HG02588 (cell line): ENCODE data around the gene CAPZB.
A peak's percentile ranks its signal among the peaks of the same experiment; 100 is the strongest.
"Not testable (repeated sequence)": the region's sequence is repeated elsewhere in the genome, so short reads cannot be mapped to it uniquely, and the experiment has no call there.

Experiments
- ATAC-seq: cut with Tn5 transposase; IDR thresholded peaks from one replicate; pipeline ENCODE4 v1.9.1; 2021; ENCODE audit warnings: mild to moderate bottlenecking, moderate library complexity; ENCODE audit not compliant: unreplicated experiment

The CAPZB gene

DNA sequence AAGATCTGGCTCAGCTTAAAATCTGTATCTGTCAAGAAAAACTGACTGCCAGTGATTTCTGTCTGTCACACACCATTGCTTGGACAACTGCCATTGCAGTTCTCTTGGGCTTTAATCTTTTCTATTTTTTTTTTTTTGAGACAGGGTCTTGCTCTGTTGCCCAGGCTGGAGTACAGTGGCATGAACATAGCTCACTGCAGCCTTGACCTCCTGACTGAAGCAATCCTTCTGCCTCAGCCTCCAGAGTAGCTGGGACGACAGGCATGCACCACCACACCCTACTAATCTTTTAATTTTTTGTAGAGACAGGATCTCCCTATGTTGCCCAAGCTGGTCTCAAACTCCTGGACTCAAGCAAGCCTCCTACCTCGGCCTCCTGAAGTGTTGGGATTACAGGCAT lies 14.5 kb upstream of the CAPZB start:
- not testable (repeated sequence) for ATAC-seq

DNA sequence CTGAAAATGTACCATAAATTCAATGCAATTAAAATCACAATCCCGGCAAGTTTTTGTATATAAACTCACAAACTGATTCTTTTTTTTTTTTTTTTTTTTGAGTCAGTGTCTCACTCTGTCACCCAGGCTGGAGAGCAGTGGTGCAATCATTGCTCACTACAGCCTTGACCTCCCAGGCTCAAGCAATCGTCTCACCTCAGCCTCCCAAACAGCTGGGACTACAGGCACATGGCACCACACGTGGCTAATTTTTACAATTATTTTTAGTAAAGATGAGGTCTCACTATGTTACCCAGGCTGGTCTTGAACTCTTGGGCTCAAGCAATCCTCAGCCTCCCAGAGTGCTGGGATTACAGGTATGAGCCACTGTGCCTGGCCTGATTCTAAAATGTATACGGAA lies 12.1 kb upstream of the CAPZB start:
- not testable (repeated sequence) for ATAC-seq

DNA sequence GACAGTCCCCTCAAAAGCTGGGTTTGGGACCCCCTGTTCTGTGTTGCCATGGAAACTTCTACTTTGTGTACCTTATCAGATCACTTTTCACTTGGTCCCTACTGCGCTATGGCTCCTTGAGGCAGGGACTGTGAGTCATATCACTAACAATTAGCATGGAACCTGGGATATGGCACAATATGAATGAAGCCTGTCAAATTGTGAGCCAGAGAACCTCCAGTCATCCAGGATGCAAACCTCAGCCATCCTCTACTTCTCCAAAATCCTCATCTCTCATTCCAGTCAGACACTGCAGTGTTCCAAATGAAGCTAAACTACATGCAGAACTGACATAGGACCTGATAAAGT lies 11.2 kb upstream of the CAPZB start:
- ATAC-seq, result no peak

DNA sequence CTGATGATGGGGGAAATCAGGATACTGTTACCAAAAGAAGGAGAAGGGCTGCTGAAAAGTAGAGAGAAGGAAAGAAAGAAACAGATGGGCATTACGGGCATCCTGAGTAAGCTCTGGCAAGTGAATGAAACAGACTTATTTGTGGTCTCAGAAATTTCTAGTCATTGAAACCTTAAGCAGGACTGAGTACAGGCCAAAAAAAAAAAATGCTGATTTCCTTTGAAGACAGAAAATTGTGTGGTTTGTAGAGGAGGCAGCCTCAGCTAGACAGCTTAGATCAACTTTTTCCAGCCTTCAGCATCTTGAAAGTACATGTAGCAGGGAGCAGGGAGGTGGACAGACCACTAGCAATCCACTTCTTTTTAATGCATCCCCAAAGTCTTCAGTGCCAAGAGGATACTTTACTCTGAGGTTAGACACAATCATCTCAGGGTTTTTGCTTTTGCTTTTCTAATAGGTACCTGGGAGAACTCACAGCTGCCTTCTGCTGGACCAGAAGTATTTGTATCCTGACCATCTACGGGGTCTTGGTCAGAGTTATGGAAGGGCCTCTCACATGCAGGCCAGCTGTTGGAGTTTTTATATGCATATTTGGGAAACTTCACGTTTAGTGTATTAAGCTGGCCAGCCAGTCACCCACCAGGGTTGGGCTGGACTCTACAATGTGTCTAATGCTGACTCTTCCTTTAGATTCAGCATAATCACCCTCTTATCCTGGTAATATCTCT lies 10.6 kb upstream of the CAPZB start:
- no peak for ATAC-seq

DNA sequence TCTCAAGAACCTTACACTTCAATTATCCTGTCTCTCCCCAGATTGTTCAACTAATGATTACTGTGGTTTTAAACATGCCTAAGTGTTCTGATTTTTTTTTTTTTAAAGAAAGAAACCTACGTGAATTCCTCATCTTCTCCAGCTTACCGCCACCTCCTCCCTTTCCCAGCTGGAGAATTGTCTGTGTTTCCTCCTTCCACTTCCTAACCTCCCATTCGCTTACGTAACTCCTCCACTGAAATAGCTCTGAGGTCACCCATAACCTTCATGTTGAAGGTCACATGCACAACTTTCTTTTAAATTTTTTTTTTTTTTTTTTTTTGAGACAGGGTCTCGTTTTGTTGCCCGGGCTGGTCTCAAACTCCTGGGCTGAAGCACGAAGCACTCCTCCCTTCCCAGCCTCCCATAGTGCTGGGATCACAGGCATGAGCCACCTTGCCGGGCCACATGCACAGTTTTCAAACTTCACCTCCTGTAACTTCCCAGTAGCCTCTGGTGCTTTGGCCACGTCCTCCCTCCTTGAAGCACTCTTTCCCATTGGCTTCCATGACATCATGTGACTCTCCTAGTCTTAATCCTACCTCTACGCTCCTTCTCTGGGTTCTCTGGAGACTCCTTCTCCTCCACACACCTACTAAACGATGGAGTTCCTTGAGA lies 9.8 kb upstream of the CAPZB start:
- no peak for ATAC-seq

DNA sequence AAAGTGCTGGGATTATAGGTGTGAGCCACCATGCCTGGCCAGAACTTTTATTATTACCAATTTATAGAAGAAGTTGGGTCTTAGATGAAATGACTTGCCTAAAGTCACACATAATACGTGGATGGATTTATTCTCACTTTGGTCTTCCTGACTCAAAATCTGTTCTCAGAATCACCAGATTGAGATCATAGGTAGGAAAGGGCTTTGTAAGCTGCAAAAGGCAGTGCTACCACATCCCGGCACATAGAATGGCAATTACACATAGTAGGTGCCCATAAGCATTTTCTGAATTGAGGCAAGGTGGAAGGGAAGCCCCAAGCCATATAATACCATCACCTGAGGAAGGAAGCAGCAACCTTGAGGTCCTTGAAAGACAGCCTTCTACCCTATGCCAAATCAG lies 8.2 kb upstream of the CAPZB start:
- no peak for ATAC-seq

DNA sequence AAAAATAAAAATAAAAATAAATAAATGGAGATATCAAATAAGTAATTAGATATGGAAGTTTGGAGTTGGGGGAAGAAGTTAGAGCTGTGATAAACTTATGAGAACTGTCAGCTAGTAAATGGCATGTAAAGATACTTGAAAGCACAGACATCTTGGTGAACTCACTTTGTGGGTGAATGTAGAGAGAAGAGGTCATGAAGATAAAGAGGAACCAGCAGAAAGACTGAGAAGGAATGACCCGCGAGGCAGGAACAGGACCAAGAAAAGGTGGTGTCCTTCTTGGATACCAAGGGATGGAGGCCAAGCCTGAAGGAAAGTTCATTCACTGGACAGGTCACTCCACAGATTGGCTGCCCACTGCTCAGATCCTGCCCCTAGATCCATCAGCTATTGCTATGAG lies 4.7 kb upstream of the CAPZB start:
- ATAC-seq, result no peak

DNA sequence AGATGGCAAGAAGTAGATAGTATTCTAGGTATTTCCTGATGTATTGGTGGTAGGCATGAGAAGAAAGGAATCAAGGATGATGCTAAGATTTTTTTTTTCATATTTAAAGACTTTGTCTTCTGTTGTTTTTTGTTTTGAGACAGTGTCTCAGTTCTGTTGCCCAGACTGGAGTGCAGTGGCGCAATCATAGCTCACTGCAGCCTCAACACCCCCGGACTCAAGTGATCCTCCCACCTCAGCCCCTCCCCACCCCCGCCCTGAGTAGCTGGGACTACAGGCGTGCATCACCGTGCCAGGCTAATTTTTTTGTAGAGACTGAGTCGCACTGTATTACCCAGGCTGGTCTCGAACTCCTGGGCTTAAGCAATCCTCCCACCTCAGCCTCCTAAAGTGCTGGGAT lies 2.8 kb upstream of the CAPZB start:
- no peak for ATAC-seq

DNA sequence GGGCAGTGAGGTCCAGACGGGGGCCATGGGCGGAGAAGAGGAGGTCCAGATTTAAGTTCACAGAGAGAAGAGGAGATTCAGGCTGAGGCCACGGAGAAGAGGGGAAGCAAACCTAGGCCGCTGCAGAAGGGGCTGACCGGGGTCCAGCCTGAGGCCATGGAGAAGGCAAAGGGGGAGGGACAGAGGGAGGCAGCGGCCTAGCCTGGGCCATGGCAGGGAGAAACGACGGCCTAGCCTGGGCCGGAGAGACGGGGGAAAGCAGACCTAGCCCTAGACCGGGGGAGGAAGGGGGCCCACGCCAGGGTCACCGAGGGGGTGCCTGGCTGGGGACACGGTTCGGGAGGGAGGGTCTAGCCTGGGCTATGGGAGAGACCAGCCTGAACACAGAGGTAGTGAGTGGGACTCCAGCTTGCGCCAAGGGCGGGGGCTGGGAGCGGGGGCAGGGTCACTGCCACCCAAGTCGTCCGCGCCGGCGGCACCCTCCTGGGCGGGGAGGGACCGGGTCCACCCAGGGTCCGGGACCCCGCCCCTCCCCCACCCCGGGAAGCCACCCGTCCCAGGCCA lies 459 bp downstream of the CAPZB start:
- peak; percentile 12 for ATAC-seq

DNA sequence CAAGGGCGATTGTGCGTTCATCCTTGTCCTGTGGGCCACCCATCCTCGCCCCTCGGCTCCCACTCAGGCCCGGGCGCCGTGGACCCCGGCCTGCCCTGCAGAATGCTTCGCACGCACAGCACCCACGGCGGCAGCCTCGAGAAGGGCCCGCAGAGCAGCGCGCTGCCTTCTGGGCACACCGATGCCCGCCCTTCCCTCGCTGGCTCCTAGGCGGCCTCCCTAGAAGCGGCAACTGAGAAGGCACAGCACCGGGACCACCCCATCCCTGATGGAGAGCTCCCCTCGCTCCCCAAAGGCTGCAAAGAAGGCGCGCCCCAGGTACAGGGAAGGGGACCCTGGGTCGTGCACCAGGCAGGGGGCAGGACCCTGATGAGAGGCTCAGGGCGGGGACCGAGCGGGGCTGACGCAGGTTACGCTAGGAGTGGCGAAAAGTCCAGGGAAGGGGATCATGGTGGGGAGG lies 971 bp downstream of the CAPZB start:
- ATAC-seq, result no peak

DNA sequence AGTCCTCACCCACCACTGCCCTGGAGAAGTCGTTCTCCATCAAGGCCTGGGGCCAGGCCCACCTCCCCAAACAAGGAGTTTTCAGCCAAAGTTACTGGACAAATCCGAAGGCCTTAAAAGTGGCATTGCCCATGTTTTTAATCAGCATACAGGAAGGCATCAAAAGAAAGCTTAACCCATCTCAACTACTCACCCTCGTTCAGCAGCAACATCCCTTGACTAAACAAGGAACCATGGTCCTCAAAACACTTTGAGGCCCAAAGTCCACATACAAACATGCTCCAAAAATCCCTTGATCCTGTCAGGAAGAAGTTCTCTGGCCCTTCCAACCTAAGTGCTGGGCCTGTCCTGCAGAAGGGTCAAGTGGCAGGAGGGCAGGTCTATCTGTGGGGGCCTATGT lies 1.6 kb downstream of the CAPZB start:
- no peak for ATAC-seq

DNA sequence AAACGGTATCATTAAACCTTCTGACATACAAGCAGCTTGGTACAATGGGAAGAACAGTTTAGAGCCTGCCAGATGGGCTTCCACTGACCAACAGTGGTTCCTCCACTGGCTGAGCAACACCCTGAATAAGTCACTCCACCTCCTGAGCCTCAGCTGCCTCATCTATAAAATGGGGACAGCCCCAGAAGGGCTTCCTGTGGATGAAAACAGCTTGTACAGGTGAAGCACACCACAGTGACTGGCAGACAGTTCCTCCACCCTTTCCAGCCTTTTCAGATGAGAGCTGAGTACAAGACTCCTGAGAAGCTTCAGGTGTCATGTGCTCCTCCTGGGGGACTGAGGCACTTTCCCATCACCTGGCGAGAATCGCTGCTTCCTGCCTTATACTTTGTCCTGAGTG lies 2.1 kb downstream of the CAPZB start:
- ATAC-seq, result no peak

DNA sequence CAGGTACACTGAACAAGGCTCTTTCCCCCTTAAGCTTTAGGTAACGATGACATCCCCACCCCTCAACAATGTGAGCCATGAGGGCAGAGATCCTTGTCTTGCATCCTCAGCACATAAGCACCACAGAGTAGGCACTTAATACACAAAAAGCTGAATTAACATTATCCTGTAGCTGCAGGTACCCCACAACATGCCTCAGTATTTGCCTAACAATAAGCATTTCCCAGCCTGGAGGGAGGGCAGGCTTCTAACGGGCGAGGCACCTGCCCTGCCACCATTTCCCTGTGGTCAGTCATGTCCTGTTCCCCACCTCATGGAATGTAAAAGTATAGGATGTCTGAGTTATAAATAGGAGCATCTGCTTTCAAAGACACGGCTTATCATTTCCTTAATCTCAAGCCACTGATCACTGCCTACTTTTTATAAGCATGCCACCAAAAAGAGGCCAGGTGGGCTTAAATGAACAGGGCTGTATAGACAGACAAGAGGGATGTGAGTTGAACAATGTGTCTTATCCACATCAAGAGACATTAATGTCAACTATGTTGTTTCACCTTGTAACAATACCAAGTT lies 3.4 kb downstream of the CAPZB start:
- no peak for ATAC-seq

DNA sequence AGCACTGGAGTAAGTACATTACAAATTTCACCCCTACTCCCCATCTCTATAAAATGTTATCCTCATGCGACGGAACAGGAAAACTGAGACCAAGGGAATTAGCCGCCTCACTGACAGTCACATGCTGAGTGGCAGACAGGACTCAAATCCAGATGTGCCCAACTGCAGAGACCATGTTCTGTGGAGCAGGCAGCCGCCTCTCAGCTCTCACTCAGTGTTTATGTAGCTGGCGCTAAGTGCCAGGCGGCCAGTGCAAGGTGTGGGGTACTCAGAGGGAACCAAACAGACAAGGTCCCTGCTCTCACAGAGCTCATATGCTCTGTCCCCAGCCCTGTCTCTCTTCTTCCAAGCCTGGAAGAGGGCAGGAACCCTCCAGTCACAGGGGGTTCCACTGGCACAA lies 5.1 kb downstream of the CAPZB start:
- ATAC-seq, result no peak

DNA sequence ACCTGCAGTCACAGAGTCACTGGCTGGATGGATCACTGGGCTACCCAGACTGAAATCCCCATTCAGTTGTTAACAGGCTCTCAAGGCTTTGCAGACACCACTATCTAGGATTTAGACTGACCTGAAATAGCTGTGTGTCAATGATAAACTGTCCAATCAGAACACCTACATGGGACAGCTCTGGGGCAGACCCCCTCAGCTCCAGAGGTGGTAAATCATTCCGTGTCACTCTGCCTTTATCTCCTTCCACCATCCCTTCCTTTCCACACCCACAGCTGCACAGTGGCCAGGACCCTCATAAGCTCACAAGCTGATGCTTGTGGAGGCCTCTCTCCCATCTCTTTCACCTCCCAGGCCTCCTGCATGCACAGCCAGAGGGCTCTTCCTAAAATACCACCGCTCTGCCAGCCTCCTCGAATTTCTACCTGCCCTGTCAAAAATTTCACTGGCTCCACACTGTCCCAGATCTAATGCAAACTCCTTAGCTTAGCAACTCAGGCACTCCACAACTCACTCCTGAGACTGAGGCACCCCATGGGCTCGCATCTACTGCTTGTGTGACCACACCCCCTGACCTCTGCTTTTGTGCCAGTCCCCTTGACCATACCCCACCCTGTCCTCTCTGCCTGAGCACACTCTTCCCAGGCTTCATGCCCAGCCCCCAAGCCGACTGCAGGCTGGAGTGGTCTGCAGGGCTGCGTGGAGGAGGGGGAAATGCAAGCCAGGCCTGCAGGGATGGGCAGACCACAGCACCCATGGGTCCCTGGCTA lies 5.8 kb downstream of the CAPZB start:
- no peak for ATAC-seq

DNA sequence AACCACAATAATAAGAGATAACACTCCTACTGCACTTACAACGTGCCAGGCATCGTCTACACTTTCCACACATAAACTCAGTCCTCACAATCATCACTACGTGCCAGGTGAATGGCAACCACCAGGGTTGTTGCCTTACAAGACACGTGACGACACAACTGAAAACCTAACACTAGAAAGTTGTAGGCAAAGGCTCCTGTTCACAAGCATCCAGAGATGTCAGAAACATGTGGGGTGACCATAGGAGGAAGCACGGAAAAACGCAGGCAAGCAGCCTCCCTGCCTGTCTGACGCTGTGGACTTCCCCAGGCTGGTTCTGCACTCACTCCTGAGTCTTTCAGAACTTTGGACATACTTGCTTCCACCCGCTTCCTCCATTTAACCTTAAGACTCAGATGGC lies 7.0 kb downstream of the CAPZB start:
- ATAC-seq, result no peak

DNA sequence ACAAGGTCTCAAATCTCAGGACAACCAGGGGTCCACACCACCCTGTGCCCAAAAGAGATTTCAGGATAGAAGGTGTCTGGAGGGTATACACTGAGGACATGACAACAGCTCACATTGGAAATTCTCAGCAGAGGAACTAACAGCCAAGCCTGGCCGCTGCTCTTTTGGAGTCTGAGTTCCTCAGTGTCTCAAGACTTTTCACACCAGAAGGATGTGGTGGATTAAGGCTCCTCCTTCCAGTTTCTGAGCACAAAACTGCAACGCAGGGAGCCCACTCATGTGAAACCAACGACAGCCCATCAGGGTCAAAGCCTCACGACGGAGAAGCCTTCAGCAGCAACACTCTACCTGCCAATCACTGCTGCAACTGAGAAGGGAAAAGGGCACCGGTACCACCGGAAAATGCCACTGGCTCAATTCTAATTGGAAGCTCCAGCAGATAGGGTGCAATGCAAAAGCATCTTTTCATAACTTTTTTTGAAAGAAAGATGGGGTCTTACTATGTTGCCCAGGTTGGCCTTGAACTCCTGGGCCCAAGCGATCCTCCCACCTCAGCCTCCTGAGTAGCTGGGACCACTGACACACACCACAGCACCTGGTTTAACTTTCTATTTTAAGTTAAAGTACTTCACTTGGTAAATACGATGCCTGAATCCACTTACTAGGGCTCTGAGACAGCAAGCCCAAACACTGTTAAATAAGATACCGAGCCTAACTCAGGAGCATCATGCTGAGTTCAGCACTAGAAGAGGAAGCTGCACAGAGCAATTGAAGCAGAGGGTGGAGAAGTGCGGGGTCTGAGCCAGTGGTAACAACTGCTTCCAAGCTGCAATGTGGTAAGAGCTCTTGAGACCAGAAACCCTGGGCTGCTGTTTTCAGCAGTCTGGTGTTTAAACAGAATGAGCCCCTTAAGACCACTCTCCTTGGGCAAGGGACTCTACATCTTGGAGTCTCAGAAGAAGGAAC lies 7.8 kb downstream of the CAPZB start:
- ATAC-seq, result no peak

DNA sequence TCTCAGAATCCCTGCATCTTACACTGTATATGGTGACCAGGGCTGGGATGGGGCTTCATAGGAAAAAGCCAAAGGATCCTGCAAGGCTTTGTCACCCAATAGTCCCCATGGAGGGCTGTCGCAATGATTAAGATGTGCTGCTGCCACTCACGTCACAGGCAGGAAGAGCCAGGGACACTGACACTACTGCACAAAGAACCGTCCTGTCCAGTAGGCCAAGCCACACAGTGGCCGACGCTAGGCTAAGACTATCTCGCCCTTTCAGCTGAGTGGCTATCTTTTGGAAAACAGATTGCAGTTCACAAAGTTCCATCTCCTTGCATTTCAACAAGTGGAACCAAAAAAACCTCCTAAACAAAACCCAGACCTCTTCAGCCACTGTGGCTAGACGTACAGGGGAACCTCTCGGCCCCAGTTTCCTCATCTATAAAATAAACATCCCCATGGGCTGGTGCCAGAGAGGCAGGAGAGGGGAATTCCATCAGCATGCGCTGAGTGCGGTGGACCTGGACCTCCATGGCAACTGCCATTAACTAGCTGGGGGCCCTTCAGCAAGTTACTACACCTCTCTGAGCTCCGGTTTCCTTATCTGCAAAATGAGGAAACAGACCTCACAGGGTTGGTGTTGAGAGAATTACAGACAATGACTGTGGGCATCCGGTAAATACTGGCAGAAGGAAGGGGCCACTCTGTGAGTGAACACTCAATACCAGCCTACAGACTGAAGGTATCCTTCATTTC lies 8.7 kb downstream of the CAPZB start:
- ATAC-seq, result no peak

DNA sequence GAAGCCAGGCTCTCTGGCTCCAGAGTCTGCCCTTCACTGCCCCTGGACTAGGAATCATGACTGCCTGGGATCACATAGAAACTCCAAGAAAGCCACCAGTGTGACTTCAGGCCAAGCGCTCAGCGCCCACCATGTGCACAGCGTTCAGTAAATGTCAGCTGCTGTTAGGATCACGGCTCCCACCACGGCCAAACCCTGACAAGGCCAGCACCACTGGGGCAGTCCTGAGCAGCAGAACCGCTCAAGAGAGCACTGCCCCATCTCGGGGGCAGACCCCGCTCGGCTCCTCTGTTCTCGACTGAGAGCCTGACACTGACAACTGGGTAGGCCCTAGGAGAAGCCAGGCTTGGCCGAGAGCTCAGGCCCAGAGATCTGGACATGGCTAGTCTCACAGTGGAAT lies 10.0 kb downstream of the CAPZB start:
- ATAC-seq, result no peak

DNA sequence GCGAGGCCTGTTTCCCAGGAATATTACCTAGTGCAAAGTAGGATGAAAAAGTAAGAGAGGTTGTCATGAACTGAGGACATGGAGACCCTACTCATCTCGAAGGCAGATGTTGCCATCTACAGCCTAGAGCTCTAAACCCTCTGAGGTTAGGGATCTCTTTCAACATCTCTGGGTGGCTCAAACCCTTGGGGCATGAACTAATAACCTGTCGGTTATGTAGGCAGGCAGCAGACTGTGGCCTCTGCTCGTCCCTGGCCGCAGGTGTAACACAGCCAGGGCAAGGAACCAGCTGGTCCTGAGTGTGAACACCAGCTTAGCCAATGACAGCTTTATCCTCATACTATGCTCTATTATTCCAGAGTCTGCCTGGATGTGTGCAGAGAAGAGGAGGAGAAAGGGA lies 13.2 kb downstream of the CAPZB start:
- no peak for ATAC-seq
